ENCODE data around the gene NSF. TPM values are rescaled to one million over a fixed set of nuclear protein-coding genes. Genes with fewer than 3 reads are reported as not detected.

Gene NSF
- polyA plus RNA-seq, 4 donors, result 14.1 to 29.9 (median 20.1) TPM

- H3K36me3 ChIP-seq (ENCODE audit: control insufficient read depth in 3 of 3, insufficient read depth in 2 of 3, low read depth in 1 of 3, low read length in 3 of 3), result peaks cover 0 to 9% (median 0%) of the 10 kb centered on the region in 3 donors
- H3K9me3 ChIP-seq (ENCODE audit: control insufficient read depth in 2 of 2, insufficient read depth in 1 of 2, low read depth in 1 of 2, low read length in 1 of 2), result no peaks in the 10 kb centered on the region
- H3K4me1 ChIP-seq (ENCODE audit: control insufficient read depth in 3 of 3, insufficient read depth in 2 of 3, low read depth in 1 of 3, low read length in 2 of 3), result peaks cover 0 to 18% (median 3%) of the 10 kb centered on the region in 3 donors
- DNase-seq (peak in 1 of 2 donors; percentile 39), FAIRE-seq (no peak)
- 18 to 22% (median 20%) methylated on average over 16 of the region's 16 CpGs for WGBS, 3 donors
- H3K4me3 ChIP-seq (ENCODE audit: low read depth in 1 of 3, low read length in 3 of 3), result peak overlapping the region in 2 of 3 donors; percentile 47 to 74
- peaks cover 0 to 2% (median 0%) of the 10 kb centered on the region in 3 donors for H3K27me3 ChIP-seq (ENCODE audit: control insufficient read depth in 3 of 3, insufficient read depth in 3 of 3, low read length in 3 of 3)
- peak overlapping the region; percentile 41 to 81 (median 75) for H3K27ac ChIP-seq (ENCODE audit: low read depth in 1 of 3, low read length in 2 of 3)
These were observed 182.2 kb downstream of the NSF start for GRCh38 chr17:46772475-46773220.

- Histone ChIP-seq H3K4me1 (ENCODE audit: control insufficient read depth in 3 of 3, insufficient read depth in 2 of 3, low read depth in 1 of 3, low read length in 2 of 3) (peaks cover 0 to 18% (median 3%) of the 10 kb centered on the region in 3 donors), H3K9me3 (ENCODE audit: control insufficient read depth in 2 of 2, insufficient read depth in 1 of 2, low read depth in 1 of 2, low read length in 1 of 2) (no peaks in the 10 kb centered on the region), H3K27ac (ENCODE audit: low read depth in 1 of 3, low read length in 2 of 3) (no peak overlapping the region), H3K36me3 (ENCODE audit: control insufficient read depth in 3 of 3, insufficient read depth in 2 of 3, low read depth in 1 of 3, low read length in 3 of 3) (peaks cover 0 to 7% (median 0%) of the 10 kb centered on the region in 3 donors), H3K4me3 (ENCODE audit: low read depth in 1 of 3, low read length in 3 of 3) (no peak overlapping the region), H3K27me3 (ENCODE audit: control insufficient read depth in 3 of 3, insufficient read depth in 3 of 3, low read length in 3 of 3) (peaks cover 0 to 2% (median 0%) of the 10 kb centered on the region in 3 donors)
- DNase-seq, result no peak
- WGBS, 3 donors, result 67 to 77% (median 76%) methylated on average over 6 of the region's 6 CpGs
- no peak for FAIRE-seq
These were observed 182.7 kb downstream of the NSF start for GRCh38 chr17:46773221-46773605.

DNA sequence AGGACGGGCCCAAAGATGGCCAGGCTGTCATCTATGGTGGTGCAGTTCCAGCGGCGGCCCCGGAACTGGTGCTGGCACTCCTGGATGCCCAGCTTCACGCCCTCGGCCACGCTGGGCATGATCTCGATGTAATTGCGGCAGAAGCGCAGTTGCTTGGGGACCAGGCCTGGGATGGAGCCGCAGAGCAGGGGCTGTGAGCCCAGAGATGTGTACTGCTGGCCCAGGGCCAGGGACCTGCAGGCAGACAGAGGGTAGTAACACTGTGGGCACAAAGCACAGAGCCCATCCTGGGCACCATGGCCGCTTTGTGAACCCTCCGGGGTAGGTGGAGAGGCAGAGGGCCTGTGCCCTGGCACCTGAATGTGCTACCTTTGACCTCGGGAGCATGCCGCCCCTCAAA lies 183.2 kb downstream of the NSF start:
- no peak overlapping the region for H3K4me3 ChIP-seq (ENCODE audit: low read depth in 1 of 3, low read length in 3 of 3)
- H3K36me3 ChIP-seq (ENCODE audit: control insufficient read depth in 3 of 3, insufficient read depth in 2 of 3, low read depth in 1 of 3, low read length in 3 of 3), result peaks cover 0 to 2% (median 0%) of the 10 kb centered on the region in 3 donors
- FAIRE-seq (no peak), DNase-seq (no peak)
- H3K4me1 ChIP-seq (ENCODE audit: control insufficient read depth in 3 of 3, insufficient read depth in 2 of 3, low read depth in 1 of 3, low read length in 2 of 3), result peaks cover 0 to 18% (median 3%) of the 10 kb centered on the region in 3 donors
- no peaks in the 10 kb centered on the region for H3K9me3 ChIP-seq (ENCODE audit: control insufficient read depth in 2 of 2, insufficient read depth in 1 of 2, low read depth in 1 of 2, low read length in 1 of 2)
- H3K27ac ChIP-seq (ENCODE audit: low read depth in 1 of 3, low read length in 2 of 3), result no peak overlapping the region
- peaks cover 0 to 2% (median 0%) of the 10 kb centered on the region in 3 donors for H3K27me3 ChIP-seq (ENCODE audit: control insufficient read depth in 3 of 3, insufficient read depth in 3 of 3, low read length in 3 of 3)
- WGBS, 3 donors, result 86 to 92% (median 91%) methylated on average over 15 of the region's 15 CpGs

- no peak overlapping the region for H3K4me3 ChIP-seq (ENCODE audit: low read depth in 1 of 3, low read length in 3 of 3)
- no peaks in the 10 kb centered on the region for H3K36me3 ChIP-seq (ENCODE audit: control insufficient read depth in 3 of 3, insufficient read depth in 2 of 3, low read depth in 1 of 3, low read length in 3 of 3)
- FAIRE-seq (no peak), DNase-seq (no peak)
- peaks cover 0 to 17% (median 3%) of the 10 kb centered on the region in 3 donors for H3K4me1 ChIP-seq (ENCODE audit: control insufficient read depth in 3 of 3, insufficient read depth in 2 of 3, low read depth in 1 of 3, low read length in 2 of 3)
- no peaks in the 10 kb centered on the region for H3K9me3 ChIP-seq (ENCODE audit: control insufficient read depth in 2 of 2, insufficient read depth in 1 of 2, low read depth in 1 of 2, low read length in 1 of 2)
- no peak overlapping the region for H3K27ac ChIP-seq (ENCODE audit: low read depth in 1 of 3, low read length in 2 of 3)
- 93 to 97% (median 95%) methylated on average over 10 of the region's 10 CpGs for whole genome bisulfite sequencing, 3 donors
- peaks cover 0 to 2% (median 0%) of the 10 kb centered on the region in 3 donors for H3K27me3 ChIP-seq (ENCODE audit: control insufficient read depth in 3 of 3, insufficient read depth in 3 of 3, low read length in 3 of 3)
These were observed 183.8 kb downstream of the NSF start for GRCh38 chr17:46774108-46774737.

DNA sequence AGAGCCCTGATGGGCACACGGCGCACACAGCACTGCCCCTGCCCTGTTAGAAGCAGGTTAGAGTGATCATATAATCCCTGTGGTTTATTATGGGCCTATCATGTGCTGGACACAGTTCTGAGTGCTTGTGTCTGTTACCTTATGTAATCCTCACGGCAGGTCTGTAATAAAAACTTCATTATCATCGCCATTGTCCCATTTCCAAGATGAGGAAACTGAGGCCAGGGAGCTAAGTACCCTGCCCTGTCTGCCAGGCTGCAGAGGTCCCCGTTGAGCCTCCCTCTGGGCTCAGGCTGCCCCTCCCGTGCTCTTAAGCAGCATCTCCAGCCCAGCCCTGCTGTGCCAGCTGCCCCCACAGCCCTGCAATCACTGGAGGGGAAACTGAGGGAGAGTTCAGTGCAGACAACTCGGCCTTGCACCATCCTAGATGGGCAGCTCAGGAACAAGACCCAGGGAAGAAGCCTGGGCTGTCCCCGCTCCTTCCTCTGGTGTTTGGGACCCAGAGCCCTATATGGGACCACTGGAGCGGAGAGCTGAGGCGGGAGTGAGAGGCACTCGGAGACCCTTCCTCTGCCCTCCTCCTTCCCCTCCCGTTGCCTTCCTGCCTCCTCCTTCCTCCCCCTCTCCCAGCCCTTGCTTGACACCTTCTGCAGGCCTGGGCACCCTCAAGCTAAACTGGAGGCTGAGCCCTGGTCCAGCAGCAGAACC lies 186.0 kb downstream of the NSF start:
- Histone ChIP-seq H3K36me3 (ENCODE audit: control insufficient read depth in 3 of 3, insufficient read depth in 2 of 3, low read depth in 1 of 3, low read length in 3 of 3) (no peaks in the 10 kb centered on the region), H3K4me1 (ENCODE audit: control insufficient read depth in 3 of 3, insufficient read depth in 2 of 3, low read depth in 1 of 3, low read length in 2 of 3) (peaks cover 0 to 3% (median 0%) of the 10 kb centered on the region in 3 donors), H3K9me3 (ENCODE audit: control insufficient read depth in 2 of 2, insufficient read depth in 1 of 2, low read depth in 1 of 2, low read length in 1 of 2) (no peaks in the 10 kb centered on the region), H3K27ac (ENCODE audit: low read depth in 1 of 3, low read length in 2 of 3) (no peak overlapping the region), H3K27me3 (ENCODE audit: control insufficient read depth in 3 of 3, insufficient read depth in 3 of 3, low read length in 3 of 3) (no peaks in the 10 kb centered on the region), H3K4me3 (ENCODE audit: low read depth in 1 of 3, low read length in 3 of 3) (no peak overlapping the region)
- no peak for DNase-seq
- no peak for FAIRE-seq
- 68 to 78% (median 73%) methylated on average over 12 of the region's 12 CpGs for WGBS, 3 donors

DNA sequence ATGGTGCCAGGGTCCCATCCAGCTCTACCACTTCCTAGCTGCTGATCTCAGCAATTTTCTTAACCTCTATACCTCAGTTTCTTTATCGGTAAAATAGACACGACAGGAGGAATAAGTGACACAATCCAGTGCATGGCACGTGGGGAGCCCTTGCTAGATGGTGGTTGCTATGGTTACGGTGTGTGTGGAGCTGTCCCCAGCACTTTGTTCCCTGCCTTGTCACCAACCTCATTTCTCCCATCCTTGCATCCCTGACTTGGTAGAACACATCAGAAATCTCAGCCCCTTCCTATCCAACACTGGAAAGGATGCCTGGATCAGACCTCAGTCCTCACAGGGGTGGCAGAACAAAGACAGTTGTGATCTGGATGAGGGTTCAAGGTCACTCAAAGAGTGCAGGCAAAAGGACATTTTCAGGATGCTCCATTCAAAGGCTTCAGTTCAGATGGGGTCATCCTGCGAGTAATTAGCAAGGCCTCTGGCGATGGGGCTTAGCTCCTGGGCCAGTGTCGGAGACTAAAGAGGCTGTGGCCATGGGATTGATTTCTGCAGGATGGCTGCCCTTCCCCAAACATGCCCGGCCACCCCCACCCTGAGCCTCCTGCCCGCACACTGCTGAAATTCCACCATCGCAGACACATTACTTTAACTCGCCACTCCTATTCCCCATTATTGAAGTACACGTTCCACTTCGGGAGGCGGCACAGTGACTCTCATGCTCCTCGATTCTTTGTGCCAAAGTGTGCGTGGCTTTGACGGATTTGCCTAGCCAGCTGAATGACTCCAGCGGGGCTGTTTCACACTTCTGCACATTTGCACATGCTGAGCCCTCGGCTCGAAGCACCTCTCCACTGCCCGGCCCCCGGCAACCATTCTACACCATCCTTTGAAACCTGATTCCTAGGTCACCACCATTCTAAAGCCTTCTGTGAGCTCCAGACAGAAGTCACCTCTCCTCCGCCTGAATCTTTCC lies 187.8 kb downstream of the NSF start:
- FAIRE-seq (no peak), DNase-seq (no peak)
- H3K4me1 ChIP-seq (ENCODE audit: control insufficient read depth in 3 of 3, insufficient read depth in 2 of 3, low read depth in 1 of 3, low read length in 2 of 3), result peaks cover 0 to 13% (median 2%) of the 10 kb centered on the region in 3 donors
- WGBS, 3 donors, result 69 to 85% (median 84%) methylated on average over 23 of the region's 23 CpGs
- H3K9me3 ChIP-seq (ENCODE audit: control insufficient read depth in 2 of 2, insufficient read depth in 1 of 2, low read depth in 1 of 2, low read length in 1 of 2), result no peaks in the 10 kb centered on the region
- H3K27ac ChIP-seq (ENCODE audit: low read depth in 1 of 3, low read length in 2 of 3), result no peak overlapping the region
- no peaks in the 10 kb centered on the region for H3K36me3 ChIP-seq (ENCODE audit: control insufficient read depth in 3 of 3, insufficient read depth in 2 of 3, low read depth in 1 of 3, low read length in 3 of 3)
- H3K27me3 ChIP-seq (ENCODE audit: control insufficient read depth in 3 of 3, insufficient read depth in 3 of 3, low read length in 3 of 3), result no peaks in the 10 kb centered on the region
- no peak overlapping the region for H3K4me3 ChIP-seq (ENCODE audit: low read depth in 1 of 3, low read length in 3 of 3)

- H3K4me1 ChIP-seq (ENCODE audit: control insufficient read depth in 3 of 3, insufficient read depth in 2 of 3, low read depth in 1 of 3, low read length in 2 of 3), result peaks cover 0 to 18% (median 5%) of the 10 kb centered on the region in 3 donors
- WGBS, 3 donors, result 95 to 96% (median 96%) methylated on average over 5 of the region's 5 CpGs
- no peaks in the 10 kb centered on the region for H3K9me3 ChIP-seq (ENCODE audit: control insufficient read depth in 2 of 2, insufficient read depth in 1 of 2, low read depth in 1 of 2, low read length in 1 of 2)
- H3K27ac ChIP-seq (ENCODE audit: low read depth in 1 of 3, low read length in 2 of 3), result no peak overlapping the region
- H3K36me3 ChIP-seq (ENCODE audit: control insufficient read depth in 3 of 3, insufficient read depth in 2 of 3, low read depth in 1 of 3, low read length in 3 of 3), result no peaks in the 10 kb centered on the region
- FAIRE-seq (no peak), DNase-seq (no peak)
- no peak overlapping the region for H3K4me3 ChIP-seq (ENCODE audit: low read depth in 1 of 3, low read length in 3 of 3)
- no peaks in the 10 kb centered on the region for H3K27me3 ChIP-seq (ENCODE audit: control insufficient read depth in 3 of 3, insufficient read depth in 3 of 3, low read length in 3 of 3)
These were observed 189.5 kb downstream of the NSF start for GRCh38 chr17:46780003-46780373.

Data from small intestine (tissue), 7 donors.